Stomach (tissue), 9 donors: ENCODE data around the gene ZDHHC5. TPM values are rescaled to one million over a fixed set of nuclear protein-coding genes. Genes with fewer than 3 reads are reported as not detected.

ENCODE experiments used
- DNase-seq, 2 donors: peaks; one replicate each; pipeline versions ENCODE4 v3.0.0 to v3.0.0-alpha.2; 2013 to 2019
- H3K27ac ChIP-seq, 5 donors: fragments of 200-600 bp in 4 of 5; sonication (generic) in 4 of 5; one replicate each; pipeline ENCODE4 v1.5.1; 2013 to 2019; ENCODE audit warnings: mild to moderate bottlenecking in 1 of 5, moderate library complexity in 1 of 5
- H3K27me3 ChIP-seq, 3 donors: fragments of 200-600 bp; sonication (generic); one replicate each; pipeline ENCODE4 v1.5.1; 2017 to 2019; ENCODE audit warnings: mixed run types in 1 of 3
- H3K36me3 ChIP-seq, 4 donors: fragments of 200-600 bp; sonication (generic); 1 replicate in 3 of 4; 2 replicates in 1 of 4; pipeline ENCODE4 v1.5.1; 2016 to 2019
- H3K4me1 ChIP-seq, 4 donors: fragments of 200-600 bp; sonication (generic); one replicate each; pipeline ENCODE4 v1.5.1; 2016 to 2019
- H3K4me3 ChIP-seq, 4 donors: fragments of 200-600 bp; sonication (generic) in 3 of 4; one replicate each; pipeline ENCODE4 v1.5.1; 2016 to 2019; ENCODE audit warnings: mild to moderate bottlenecking in 1 of 4
- H3K9me3 ChIP-seq, 4 donors: fragments of 200-600 bp; sonication (generic); one replicate each; pipeline ENCODE4 v1.5.1; 2016 to 2019
- EP300 ChIP-seq: sonication (generic); formaldehyde crosslinking; IDR thresholded peaks from one replicate; pipeline ENCODE4 v1.6.1; 2017; ENCODE audit warnings: antibody characterized with exemption
- POLR2A ChIP-seq, 4 donors: fragments of 450-650 bp; IDR thresholded peaks; one replicate each; pipeline ENCODE4 v1.6.1; 2016; ENCODE audit warnings: antibody characterized with exemption in 4 of 4, control low read depth in 2 of 4, mild to moderate bottlenecking in 1 of 4, moderate library complexity in 1 of 4
- POLR2AphosphoS5 ChIP-seq, 3 donors: sonication (generic); formaldehyde crosslinking; IDR thresholded peaks; one replicate each; pipeline ENCODE4 v1.6.1; 2016; ENCODE audit warnings: antibody characterized with exemption in 3 of 3
- WGBS, 5 donors: extraction: QIAGEN DNeasy Blood & Tissue Kit in 3 of 5; methylation state at CpG; one replicate each; pipeline versions ENCODE4 v1.1.5 to v1.1.7; 2013 to 2018; 5-methylcytosine and 5-hydroxymethylcytosine counted together
- intact Hi-C: fragments of 100-400 bp; cut with DNase I; formaldehyde crosslinking; loops from one replicate; pipeline ENCODE4 v1.15.1; 2023; ENCODE audit warnings: low total_unique reads
- polyA plus RNA-seq, 3 donors: library from polyadenylated mRNA; stranded (reverse); fragments of 200-250 nt; gene quantifications; one replicate each; pipeline ENCODE4 v1.2.3, GENCODE V29; 2013
- total RNA-seq, 5 donors: library from RNA; depleted of rRNA; stranded (reverse); fragments of >200 nt; gene quantifications; one replicate each; pipeline versions ENCODE4 v1.1.0 to v1.2.3, GENCODE V29; 2014 to 2016
- TF ChIP-seq, protein P1 (sequence below), 7 experiments: fragments of 450-650 bp in 4 of 7; fragments of 200-600 bp in 3 of 7; sonication (generic) in 3 of 7; IDR thresholded peaks; one replicate each; pipeline ENCODE4 v1.5.1; 2016 to 2019; ENCODE audit warnings: antibody characterized with exemption in 7 of 7, control low read depth in 2 of 7, mild to moderate bottlenecking in 1 of 7
- donor health status: healthy with polysubstance abuse.
- donor health status: Bipolar disorder and iron deficiency.
- donor health status: healthy.

The ZDHHC5 gene
- total and polyA plus RNA-seq, 8 donors, result 11.2 to 72.8 (median 28.7) TPM

DNA sequence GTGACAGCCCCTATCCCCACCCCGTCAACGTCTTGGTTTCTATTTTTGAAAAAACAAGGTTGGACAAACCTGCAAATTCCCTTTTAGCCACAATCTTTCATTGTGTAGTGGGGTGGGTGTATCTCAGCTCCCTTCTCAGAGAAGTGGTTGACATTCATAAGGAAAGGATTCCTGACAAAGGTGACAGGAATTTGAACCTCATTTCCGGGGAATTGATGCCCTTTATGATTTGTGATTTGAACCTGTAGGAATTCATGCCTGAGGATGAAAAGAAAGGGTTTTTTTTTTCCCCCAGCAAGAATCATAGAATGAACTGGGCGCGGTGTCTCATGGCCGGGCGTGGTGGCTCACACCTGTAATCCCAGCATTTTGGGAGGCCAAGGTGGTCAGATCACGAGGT, 32.7 kb upstream of the ZDHHC5 start:
- H3K27ac ChIP-seq, result no peak overlapping the region
- intact Hi-C loops, result no loop called here
- H3K27me3 ChIP-seq, result peaks cover 0 to 28% (median 18%) of the 10 kb centered on the region in 3 donors
- H3K4me3 ChIP-seq, result no peak overlapping the region
- TF ChIP-seq POLR2A (IDR thresholded peaks at IDR 0.05) (no peak), POLR2AphosphoS5 (IDR thresholded peaks at IDR 0.05) (no peak), EP300 (no peak)
- TF ChIP-seq, protein P1, sequence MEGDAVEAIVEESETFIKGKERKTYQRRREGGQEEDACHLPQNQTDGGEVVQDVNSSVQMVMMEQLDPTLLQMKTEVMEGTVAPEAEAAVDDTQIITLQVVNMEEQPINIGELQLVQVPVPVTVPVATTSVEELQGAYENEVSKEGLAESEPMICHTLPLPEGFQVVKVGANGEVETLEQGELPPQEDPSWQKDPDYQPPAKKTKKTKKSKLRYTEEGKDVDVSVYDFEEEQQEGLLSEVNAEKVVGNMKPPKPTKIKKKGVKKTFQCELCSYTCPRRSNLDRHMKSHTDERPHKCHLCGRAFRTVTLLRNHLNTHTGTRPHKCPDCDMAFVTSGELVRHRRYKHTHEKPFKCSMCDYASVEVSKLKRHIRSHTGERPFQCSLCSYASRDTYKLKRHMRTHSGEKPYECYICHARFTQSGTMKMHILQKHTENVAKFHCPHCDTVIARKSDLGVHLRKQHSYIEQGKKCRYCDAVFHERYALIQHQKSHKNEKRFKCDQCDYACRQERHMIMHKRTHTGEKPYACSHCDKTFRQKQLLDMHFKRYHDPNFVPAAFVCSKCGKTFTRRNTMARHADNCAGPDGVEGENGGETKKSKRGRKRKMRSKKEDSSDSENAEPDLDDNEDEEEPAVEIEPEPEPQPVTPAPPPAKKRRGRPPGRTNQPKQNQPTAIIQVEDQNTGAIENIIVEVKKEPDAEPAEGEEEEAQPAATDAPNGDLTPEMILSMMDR (IDR thresholded peaks at IDR 0.05), result no peak
- no peak for DNase-seq
- H3K4me1 ChIP-seq, result peaks cover 18 to 31% (median 28%) of the 10 kb centered on the region in 4 donors
- no peaks in the 10 kb centered on the region for H3K36me3 ChIP-seq
- no peaks in the 10 kb centered on the region for H3K9me3 ChIP-seq
- 77 to 85% (median 80%) methylated on average over 7 to 8 of the region's 8 CpGs for WGBS, 5 donors

DNA sequence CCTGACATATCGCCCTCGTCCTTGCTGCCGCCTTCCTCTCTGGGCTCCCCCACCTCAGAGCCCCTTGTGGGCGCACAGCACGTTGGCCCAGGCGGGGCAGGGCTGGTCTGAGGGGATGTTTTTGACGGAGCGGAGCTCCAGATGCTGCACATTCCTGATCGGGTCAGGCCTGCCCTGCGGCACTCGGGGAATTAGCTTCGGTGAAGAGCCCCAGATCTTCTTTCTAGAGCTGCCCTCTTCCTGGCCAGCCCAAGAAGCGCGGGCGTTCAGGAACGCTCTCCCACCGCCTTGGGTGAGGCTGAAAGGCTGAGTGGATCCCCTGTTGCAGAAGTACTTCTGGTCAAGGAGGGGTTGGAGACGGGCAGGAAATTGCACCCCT, 30.3 kb upstream of the ZDHHC5 start:
- Histone ChIP-seq H3K9me3 (no peaks in the 10 kb centered on the region), H3K36me3 (no peaks in the 10 kb centered on the region), H3K27ac (peak overlapping the region in 4 of 5 donors; percentile 71 to 85 (median 83)), H3K27me3 (peaks cover 0 to 28% (median 18%) of the 10 kb centered on the region in 3 donors), H3K4me3 (peak overlapping the region; percentile 73 to 90 (median 78)), H3K4me1 (peaks cover 18 to 44% (median 38%) of the 10 kb centered on the region in 4 donors)
- intact Hi-C loops, result no loop called here
- WGBS, 5 donors, result 22 to 36% (median 23%) methylated on average over 14 to 18 of the region's 18 CpGs
- TF ChIP-seq POLR2AphosphoS5 (IDR thresholded peaks at IDR 0.05) (no peak), POLR2A (IDR thresholded peaks at IDR 0.05) (no peak), EP300 (no peak)
- TF ChIP-seq, protein P1 (IDR thresholded peaks at IDR 0.05), result no peak
- peak in 1 of 2 donors; percentile 54 for DNase-seq

DNA sequence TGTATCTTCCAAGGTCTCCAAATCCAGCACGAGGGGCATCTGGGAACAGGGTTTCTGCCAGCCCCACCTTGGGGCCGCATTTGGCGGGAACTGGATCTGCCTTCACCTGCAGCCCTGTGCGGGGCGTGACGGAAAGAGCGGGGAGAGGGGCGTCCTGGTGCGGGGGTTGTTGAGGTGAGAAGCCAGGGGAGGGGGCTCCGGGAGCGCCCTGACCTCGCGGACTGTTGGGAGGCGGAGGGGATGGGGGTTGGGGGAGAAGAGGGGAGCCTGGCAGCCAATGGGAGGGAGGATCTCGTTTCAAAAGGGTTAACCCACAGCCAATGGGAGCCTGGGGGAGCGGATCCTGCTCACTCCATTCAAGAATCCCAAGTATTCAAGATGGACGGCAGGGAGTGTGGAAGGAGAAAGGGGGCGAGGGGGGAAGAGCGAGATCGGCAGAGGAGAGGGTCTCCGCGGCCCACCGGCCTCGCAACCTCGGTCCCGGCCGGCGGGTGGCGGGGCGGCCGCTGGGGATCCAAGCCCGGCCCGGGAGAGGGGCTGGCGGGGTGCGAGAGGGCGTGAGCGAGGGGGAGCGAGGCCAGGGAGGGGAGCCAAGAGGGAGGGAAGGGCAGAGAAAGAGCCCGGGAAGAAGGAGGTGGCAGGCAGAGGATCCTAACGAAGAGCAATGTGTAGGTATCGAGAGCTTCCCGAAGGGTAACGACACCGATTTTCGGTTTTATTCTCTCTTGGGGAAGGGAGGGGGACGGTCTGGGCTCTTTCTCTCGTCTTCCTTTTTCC, 29.7 kb upstream of the ZDHHC5 start:
- intact Hi-C loops, result no loop called here
- peak overlapping the region; percentile 9 to 85 (median 82) for H3K27ac ChIP-seq
- WGBS, 5 donors, result 0 to 3% (median 1%) methylated on average over 43 to 47 of the region's 47 CpGs
- no peaks in the 10 kb centered on the region for H3K36me3 ChIP-seq
- peak; percentile 36 to 96 for DNase-seq
- peak overlapping the region; percentile 73 to 90 (median 78) for H3K4me3 ChIP-seq
- peaks cover 0 to 28% (median 18%) of the 10 kb centered on the region in 3 donors for H3K27me3 ChIP-seq
- H3K4me1 ChIP-seq, result peaks cover 18 to 44% (median 38%) of the 10 kb centered on the region in 4 donors
- TF ChIP-seq EP300 (no peak), POLR2A (IDR thresholded peaks at IDR 0.05) (no peak), POLR2AphosphoS5 (IDR thresholded peaks at IDR 0.05) (peak in 1 of 3 donors; percentile 28)
- TF ChIP-seq, protein P1 (IDR thresholded peaks at IDR 0.05), result no peak
- no peaks in the 10 kb centered on the region for H3K9me3 ChIP-seq

DNA sequence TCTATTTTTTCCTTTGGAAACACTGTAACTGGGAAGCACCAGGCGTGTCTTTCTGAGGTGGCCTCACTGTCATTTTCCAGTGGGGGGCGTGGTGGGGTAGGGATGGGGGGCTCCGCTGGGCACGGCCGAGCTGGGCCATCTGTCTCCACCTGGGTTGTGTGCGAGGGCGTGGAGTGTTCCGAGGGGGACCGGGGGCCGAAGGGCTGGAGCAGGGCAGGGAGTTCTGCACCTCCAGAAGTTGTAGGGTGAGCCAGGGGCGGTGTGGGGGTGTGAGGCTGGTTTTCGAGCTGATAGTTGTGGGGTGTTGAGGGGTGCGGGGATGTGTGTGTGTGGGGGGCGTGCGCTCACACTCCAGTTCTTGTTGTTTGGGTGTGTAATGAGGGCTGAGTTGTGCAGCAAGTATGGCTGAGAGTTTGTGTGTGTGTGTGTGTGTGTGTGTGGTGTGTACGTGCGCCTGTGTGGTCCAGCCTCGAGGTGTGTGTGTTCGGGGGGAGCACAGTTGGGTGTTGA, 29.0 kb upstream of the ZDHHC5 start:
- 1 to 3% (median 1%) methylated on average over 17 to 19 of the region's 19 CpGs for WGBS, 5 donors
- no peaks in the 10 kb centered on the region for H3K9me3 ChIP-seq
- no peak for TF ChIP-seq POLR2AphosphoS5 (IDR thresholded peaks at IDR 0.05)
- no peak for TF ChIP-seq POLR2A (IDR thresholded peaks at IDR 0.05)
- TF ChIP-seq EP300, result no peak
- TF ChIP-seq, protein P1 (IDR thresholded peaks at IDR 0.05), result no peak
- H3K4me1 ChIP-seq, result peaks cover 18 to 46% (median 38%) of the 10 kb centered on the region in 4 donors
- peak overlapping the region in 4 of 5 donors; percentile 71 to 85 (median 83) for H3K27ac ChIP-seq
- intact Hi-C loops, result no loop called here
- DNase-seq, result no peak
- peak overlapping the region; percentile 73 to 90 (median 78) for H3K4me3 ChIP-seq
- H3K36me3 ChIP-seq, result no peaks in the 10 kb centered on the region
- peaks cover 0 to 25% (median 18%) of the 10 kb centered on the region in 3 donors for H3K27me3 ChIP-seq
